OCI-LY7 (cell line): ENCODE data around the gene SLC25A40. TPM values are rescaled to one million over a fixed set of nuclear protein-coding genes. Genes with fewer than 3 reads are reported as not detected.
"Not testable (repeated sequence)": the region's sequence is repeated elsewhere in the genome, so short reads cannot be mapped to it uniquely, and the experiment has no call there.

Experiments used
- BruUV-seq: library from RNA; stranded (reverse); fragments of 400-500 nt; replicated peaks from 2 replicates; lab custom pipeline; 2021; lab: Mats Ljungman, UMichigan
- CTCF ChIA-PET: fragments of 300-600 bp; sonication (Branson Sonifier 250); formaldehyde crosslinking; loops from one replicate; lab custom pipeline; 2022; ENCODE audit warnings: antibody characterized with exemption; ENCODE audit not compliant: unreplicated experiment; lab: Charles Lee
- POLR2A ChIA-PET: fragments of 300-600 bp; sonication (Branson Sonifier 250); formaldehyde crosslinking; loops from one replicate; lab custom pipeline; 2022; ENCODE audit warnings: antibody characterized with exemption; lab: Charles Lee
- DNase-seq: peaks from one replicate; pipeline ENCODE4 v3.0.0-alpha.2; 2015; ENCODE audit warnings: low spot score
- H2AFZ ChIP-seq: fragments of 200-600 bp; sonication (generic), shearing (Covaris generic); 2 replicates; pipeline ENCODE4 v1.6.1; 2014; ENCODE audit warnings: mild to moderate bottlenecking, antibody characterized with exemption, low read length, moderate library complexity
- H3K27ac ChIP-seq: fragments of 200-600 bp; sonication (generic); 2 replicates; pipeline ENCODE4 v1.5.1; 2014; ENCODE audit warnings: mixed run types, low read depth, mild to moderate bottlenecking, moderate library complexity, low read length, inconsistent platforms; ENCODE audit not compliant: poor library complexity, severe bottlenecking
- H3K36me3 ChIP-seq: fragments of 200-600 bp; sonication (generic); 2 replicates; pipeline ENCODE4 v1.6.1; 2014; ENCODE audit warnings: mild to moderate bottlenecking, antibody characterized with exemption, low read length, moderate library complexity, mixed read lengths; ENCODE audit not compliant: insufficient read depth
- H3K4me1 ChIP-seq: fragments of 200-600 bp; sonication (generic); 2 replicates; pipeline ENCODE4 v1.5.1; 2014; ENCODE audit warnings: mild to moderate bottlenecking, low read length; ENCODE audit not compliant: insufficient read depth, poor library complexity, severe bottlenecking
- H3K4me2 ChIP-seq: fragments of 200-600 bp; sonication (generic); 2 replicates; pipeline ENCODE4 v1.6.1; 2014; ENCODE audit warnings: mild to moderate bottlenecking, low read length
- H3K4me3 ChIP-seq: fragments of 200-600 bp; sonication (generic); 2 replicates; pipeline ENCODE4 v1.5.1; 2014; ENCODE audit warnings: mild to moderate bottlenecking, low read depth, low read length; ENCODE audit not compliant: poor library complexity, severe bottlenecking
- H3K79me2 ChIP-seq: fragments of 200-600 bp; sonication (generic); 2 replicates; pipeline ENCODE4 v1.6.1; 2016; ENCODE audit warnings: low read depth, mild to moderate bottlenecking, low read length, moderate library complexity, mixed read lengths; ENCODE audit not compliant: insufficient read depth
- H3K9me2 ChIP-seq: fragments of 200-600 bp; sonication (generic); 2 replicates; pipeline ENCODE4 v1.6.1; 2016; ENCODE audit warnings: mild to moderate bottlenecking, low read length, mixed read lengths; ENCODE audit not compliant: insufficient read depth
- H3K9me3 ChIP-seq: fragments of 200-600 bp; sonication (generic); 2 replicates; pipeline ENCODE4 v1.6.1; 2014; ENCODE audit warnings: mild to moderate bottlenecking, mixed run types, low read length, mixed read lengths
- H4K20me1 ChIP-seq: fragments of 200-600 bp; sonication (generic); 2 replicates; pipeline ENCODE4 v1.6.1; 2014; ENCODE audit warnings: mild to moderate bottlenecking, antibody characterized with exemption, low read length, moderate library complexity, mixed read lengths; ENCODE audit not compliant: insufficient read depth
- CTCF ChIP-seq: fragments of 200-600 bp; sonication (generic); conservative IDR thresholded peaks from 2 replicates; pipeline ENCODE4 v1.5.1; 2014; ENCODE audit warnings: mild to moderate bottlenecking, antibody characterized with exemption, low read length, moderate library complexity, mixed read lengths
- EZH2phosphoT487 ChIP-seq: fragments of 200-600 bp; sonication (generic); IDR thresholded peaks from 2 replicates; pipeline ENCODE4 v1.6.1; 2018; ENCODE audit warnings: low read depth, borderline replicate concordance, mild to moderate bottlenecking, mixed run types, antibody characterized with exemption, low read length, moderate library complexity, mixed read lengths
- intact Hi-C: fragments of 100-400 bp; cut with micrococcal nuclease; formaldehyde crosslinking; loops from one replicate; pipeline ENCODE4 v1.10.0; 2022; ENCODE audit not compliant: unreplicated experiment
- total RNA-seq, 2 experiments: library from RNA; depleted of rRNA in 1 of 2; stranded (reverse); fragments of >200 nt in 1 of 2; shearing (Covaris generic) in 1 of 2; gene quantifications; 2 replicates each; pipeline ENCODE4 v1.2.3, GENCODE V29; 2014 to 2022

The SLC25A40 gene
- total RNA-seq, 2 experiments from 2014 or later: 21.0 to 53.6 TPM

- no peaks in the 10 kb centered on the region for H3K9me3 ChIP-seq
- BruUV-seq: no TSS peak
- H4K20me1 ChIP-seq: no peaks in the 10 kb centered on the region
- TF ChIP-seq EZH2phosphoT487: no peak
- TF ChIP-seq CTCF: no peak
- intact Hi-C loops: no loop called here
- H3K79me2 ChIP-seq: no peaks in the 10 kb centered on the region
- POLR2A ChIA-PET: interaction anchor here (0.6 to 1.4 kb wide), 2 partner anchors 11 to 191 kb away, joined by 4 read pairs; no protein-coding TSS in a partner anchor
- no peaks in the 10 kb centered on the region for H3K9me2 ChIP-seq
- no peak overlapping the region for H3K27ac ChIP-seq
- DNase-seq: no peak
- no peak overlapping the region for H2AFZ ChIP-seq
- H3K4me3 ChIP-seq: no peak overlapping the region
- H3K4me2 ChIP-seq: no peak overlapping the region
- H3K36me3 ChIP-seq: no peaks in the 10 kb centered on the region
- H3K4me1 ChIP-seq: no peaks in the 10 kb centered on the region
- CTCF ChIA-PET: no interaction called here
These were observed 43.7 kb upstream of the SLC25A40 start for GRCh38 chr7:87919875-87920274.

GRCh38 chr7:87918740-87919139, 42.6 kb upstream of the SLC25A40 start:
- H3K4me3 ChIP-seq: no peak overlapping the region
- H3K36me3 ChIP-seq: no peaks in the 10 kb centered on the region
- intact Hi-C loops: no loop called here
- H3K79me2 ChIP-seq: no peaks in the 10 kb centered on the region
- H4K20me1 ChIP-seq: no peaks in the 10 kb centered on the region
- H3K27ac ChIP-seq: no peak overlapping the region
- H3K9me2 ChIP-seq: no peaks in the 10 kb centered on the region
- H3K4me1 ChIP-seq: no peaks in the 10 kb centered on the region
- CTCF ChIA-PET: no interaction called here
- no peak overlapping the region for H3K4me2 ChIP-seq
- no TSS peak for BruUV-seq
- DNase-seq: no peak
- POLR2A ChIA-PET: interaction anchor here (0.6 kb wide), 1 partner anchor 10 kb away, joined by 3 read pairs; no protein-coding TSS in a partner anchor
- TF ChIP-seq CTCF: no peak
- TF ChIP-seq EZH2phosphoT487: no peak
- no peak overlapping the region for H2AFZ ChIP-seq
- H3K9me3 ChIP-seq: no peaks in the 10 kb centered on the region

- Histone ChIP-seq H3K9me3 (no peaks in the 10 kb centered on the region), H3K9me2 (no peaks in the 10 kb centered on the region), H3K79me2 (no peaks in the 10 kb centered on the region), H2AFZ (no peak overlapping the region), H3K36me3 (peaks cover 25% of the 10 kb centered on the region), H3K4me1 (no peaks in the 10 kb centered on the region), H3K4me2 (no peak overlapping the region), H4K20me1 (no peaks in the 10 kb centered on the region), H3K4me3 (no peak overlapping the region), H3K27ac (no peak overlapping the region)
- intact Hi-C loops: no loop called here
- no TSS peak for BruUV-seq
- CTCF ChIA-PET: no interaction called here
- POLR2A ChIA-PET: no interaction called here
- DNase-seq: no peak
- TF ChIP-seq CTCF: no peak
- TF ChIP-seq EZH2phosphoT487: no peak
These were observed 36.0 kb upstream of the SLC25A40 start for GRCh38 chr7:87912121-87912520.

- peaks cover 54% of the 10 kb centered on the region for H3K36me3 ChIP-seq
- H4K20me1 ChIP-seq, H3K4me1 ChIP-seq, H3K9me3 ChIP-seq, H3K4me3 ChIP-seq, CTCF ChIA-PET, BruUV-seq, POLR2A ChIA-PET, intact Hi-C loops, H3K9me2 ChIP-seq, H3K79me2 ChIP-seq, H3K27ac ChIP-seq, H3K4me2 ChIP-seq, DNase-seq, H2AFZ ChIP-seq: not testable (repeated sequence)
These were observed 32.7 kb upstream of the SLC25A40 start for GRCh38 chr7:87908814-87909213.
